ENCODE results near the gene ALS2.
"Not testable (repeated sequence)": the region's sequence is repeated elsewhere in the genome, so short reads cannot be mapped to it uniquely, and the experiment has no call there.

ALS2 gene

DNA sequence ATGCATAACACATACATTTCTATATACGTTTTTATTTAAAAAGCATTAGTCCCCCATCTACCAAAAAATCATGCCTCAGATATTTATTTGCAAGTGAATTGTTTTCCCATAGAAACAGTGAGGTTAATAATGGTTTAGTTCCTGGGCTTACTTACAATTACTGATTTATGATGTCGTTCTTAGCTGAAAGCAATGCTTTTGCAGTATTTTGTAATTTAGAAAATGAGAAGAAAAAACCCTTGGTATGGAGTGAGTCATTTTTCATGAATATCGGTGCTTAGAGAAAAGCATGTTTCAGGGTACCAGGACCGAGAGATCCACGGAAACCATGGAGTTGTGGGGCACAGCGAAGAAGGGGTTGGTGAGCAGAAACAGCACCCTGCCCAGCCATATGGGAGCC is 13.6 kb upstream of the ALS2 start:
- DNase-seq (ENCODE audit: low read depth), result no peak

DNA sequence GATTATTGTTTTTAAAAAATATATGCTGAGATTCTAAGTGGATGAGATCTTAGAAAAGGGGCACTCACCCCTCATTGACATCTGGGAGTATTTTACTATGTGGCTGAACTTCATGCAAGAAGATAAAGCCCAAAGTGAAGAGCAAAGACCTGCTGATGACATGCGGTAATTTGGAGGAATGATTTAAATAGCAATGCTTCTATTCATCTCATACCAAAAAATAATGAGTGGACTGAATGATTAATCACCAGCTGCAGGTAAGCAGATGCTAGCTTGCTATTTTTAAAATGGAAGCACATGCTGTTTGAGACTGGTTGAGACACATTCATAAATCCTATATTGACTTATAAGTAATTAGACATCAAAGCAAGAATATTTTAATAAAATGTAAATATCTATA is 12.9 kb upstream of the ALS2 start:
- DNase-seq (ENCODE audit: low read depth), result no peak

GRCh38 chr2:201790989-201791388 is 10.3 kb upstream of the ALS2 start:
- DNase-seq (ENCODE audit: low read depth), result no peak

DNA sequence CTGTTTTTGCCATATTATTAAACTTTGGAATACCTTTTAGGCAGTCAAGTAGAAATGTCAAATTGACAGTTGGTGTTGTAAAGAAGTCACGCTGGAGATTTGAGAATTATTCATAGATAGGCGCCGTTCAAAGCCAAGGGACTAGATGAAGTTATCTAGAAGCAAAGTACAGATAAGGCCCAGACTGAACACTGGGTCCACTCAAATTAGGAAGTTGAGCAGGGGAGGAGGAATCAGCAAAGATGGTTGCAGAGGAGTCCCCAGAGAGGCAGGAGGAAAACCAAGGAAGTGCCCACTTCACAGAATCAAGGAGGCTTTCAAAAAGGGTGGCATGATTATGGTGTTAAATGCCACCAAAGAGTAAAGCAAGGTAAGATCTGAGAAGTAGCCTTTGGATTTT is 9.6 kb upstream of the ALS2 start:
- no peak for DNase-seq (ENCODE audit: low read depth)

DNA sequence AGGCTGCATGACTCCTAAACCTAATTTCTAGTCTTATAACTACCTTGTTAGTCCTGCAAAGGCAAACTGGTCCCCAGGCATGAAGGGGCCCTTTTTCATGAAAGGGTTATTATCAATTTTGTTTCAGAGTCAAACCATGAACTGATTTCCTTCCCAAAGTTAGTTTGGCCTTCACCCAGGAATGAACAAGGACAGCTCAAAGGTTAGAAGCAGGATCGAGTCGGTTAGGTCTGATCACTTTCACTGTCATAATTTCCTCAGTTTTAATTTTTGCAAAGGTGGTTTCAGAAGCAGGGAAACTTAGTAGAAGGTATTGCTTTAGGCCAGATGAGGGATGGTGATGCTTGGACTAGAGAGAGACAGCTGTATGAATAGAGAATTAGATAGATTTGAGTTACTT is 8.7 kb upstream of the ALS2 start:
- no peak for DNase-seq (ENCODE audit: low read depth)

- DNase-seq (ENCODE audit: low read depth), result no peak
Measured at GRCh38 chr2:201788371-201788770, 7.6 kb upstream of the ALS2 start.

- no peak for DNase-seq (ENCODE audit: low read depth)
Measured at GRCh38 chr2:201786471-201786870, 5.7 kb upstream of the ALS2 start.

GRCh38 chr2:201785135-201785534 is 4.4 kb upstream of the ALS2 start:
- DNase-seq (ENCODE audit: low read depth), result no peak

- no peak for DNase-seq (ENCODE audit: low read depth)
Measured at GRCh38 chr2:201784563-201784962, 3.8 kb upstream of the ALS2 start.

GRCh38 chr2:201781557-201782051 is 871 bp upstream of the ALS2 start:
- DNase-seq (ENCODE audit: low read depth), result no peak

GRCh38 chr2:201779901-201780673 is 646 bp downstream of the ALS2 start:
- DNase-seq (ENCODE audit: low read depth), result no peak

DNA sequence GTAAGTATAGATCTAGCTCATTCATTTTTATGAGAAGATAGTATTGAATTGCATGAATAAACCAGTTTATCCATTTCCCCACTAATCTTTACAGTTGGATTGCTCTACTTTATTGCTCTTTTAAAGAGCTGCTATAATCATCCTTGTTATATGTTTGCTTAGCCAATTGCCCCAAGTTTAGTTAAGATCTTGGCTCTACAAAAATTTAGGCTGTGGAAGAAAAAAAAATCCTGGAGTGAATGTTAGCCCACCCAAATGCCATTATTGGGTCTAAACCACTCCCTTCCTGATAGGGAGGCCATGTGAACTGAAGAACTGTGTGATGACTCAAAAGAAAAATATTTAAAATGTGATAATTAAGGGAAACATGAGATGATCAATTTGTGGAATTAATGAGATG is 2.9 kb downstream of the ALS2 start:
- no peak for DNase-seq (ENCODE audit: low read depth)

GRCh38 chr2:201777043-201777442 is 3.7 kb downstream of the ALS2 start:
- no peak for DNase-seq (ENCODE audit: low read depth)

DNA sequence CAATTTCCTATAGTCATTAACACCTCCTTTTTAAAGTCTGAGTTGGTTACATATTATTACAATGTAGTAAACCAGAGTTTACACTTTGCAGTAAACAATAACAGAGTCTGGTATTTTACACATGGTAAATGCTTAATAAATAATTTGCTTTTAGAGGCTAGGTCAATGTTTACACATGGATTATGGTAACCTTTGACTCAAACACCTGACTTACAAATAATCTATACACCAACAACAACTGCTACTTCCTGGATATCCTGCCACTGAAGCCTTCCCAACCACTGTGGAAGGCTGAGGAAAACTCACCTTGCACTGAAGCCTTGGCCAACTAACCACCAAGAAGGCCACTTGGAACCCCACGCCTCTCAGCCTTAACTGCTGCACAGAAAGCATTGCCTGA is 5.4 kb downstream of the ALS2 start:
- DNase-seq (ENCODE audit: low read depth), result no peak

DNA sequence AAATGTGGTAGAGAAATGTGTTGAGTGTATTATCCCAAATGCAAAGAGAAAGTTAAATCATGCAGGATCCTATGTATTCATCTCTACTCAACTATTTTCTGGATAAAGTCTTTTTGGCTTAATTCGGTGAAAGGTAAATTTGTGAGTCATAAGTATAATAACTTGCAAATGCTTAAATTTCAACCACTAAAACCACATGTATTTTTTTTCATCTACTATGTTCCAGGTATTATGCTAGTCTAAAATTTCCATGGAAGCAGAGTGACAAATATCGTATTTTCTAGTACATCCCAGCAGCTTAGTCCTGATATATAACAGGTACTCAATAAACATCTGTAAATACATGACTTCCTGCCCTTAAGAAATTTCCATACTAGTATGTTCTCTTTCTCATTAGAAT is 6.2 kb downstream of the ALS2 start:
- no peak for DNase-seq (ENCODE audit: low read depth)

GRCh38 chr2:201773990-201774389 is 6.7 kb downstream of the ALS2 start:
- no peak for DNase-seq (ENCODE audit: low read depth)

DNA sequence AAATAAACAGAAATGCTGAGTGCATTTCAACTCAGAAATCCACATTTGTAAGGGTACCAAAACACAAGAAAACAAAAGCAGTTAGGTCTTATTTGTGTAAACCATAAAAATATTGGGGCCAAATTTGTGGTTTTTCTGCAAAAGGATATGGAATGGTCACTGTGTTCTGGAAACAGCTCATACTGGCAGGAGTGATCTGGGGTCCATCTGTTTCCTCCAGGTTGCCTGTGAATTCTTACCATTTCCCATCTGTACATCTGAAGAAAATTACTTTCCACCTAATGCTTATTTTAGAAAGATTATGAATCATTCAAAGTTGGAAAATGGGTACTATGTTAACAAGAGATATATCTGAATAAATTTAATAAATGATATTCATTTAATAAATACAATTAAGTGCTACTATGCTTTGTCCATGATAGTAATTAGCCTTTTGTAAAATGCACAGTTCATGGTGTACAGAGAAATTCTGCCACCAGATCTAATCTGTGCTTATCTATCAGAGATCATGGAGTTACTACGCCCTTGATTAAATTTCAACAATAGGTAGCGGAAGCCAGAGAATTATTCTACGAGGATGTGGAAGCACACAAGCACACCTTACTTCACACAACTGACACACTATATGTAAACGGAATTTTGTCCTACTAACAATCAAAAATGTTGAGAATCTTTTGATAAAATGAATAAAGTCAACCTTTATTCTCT is 10.9 kb downstream of the ALS2 start:
- no peak for DNase-seq (ENCODE audit: low read depth)

GRCh38 chr2:201768918-201769317 is 11.8 kb downstream of the ALS2 start:
- DNase-seq (ENCODE audit: low read depth), result no peak

GRCh38 chr2:201765799-201766198 is 14.9 kb downstream of the ALS2 start:
- DNase-seq (ENCODE audit: low read depth), result no peak

GRCh38 chr2:201764469-201764868 is 16.3 kb downstream of the ALS2 start:
- not testable (repeated sequence) for DNase-seq (ENCODE audit: low read depth)

DNA sequence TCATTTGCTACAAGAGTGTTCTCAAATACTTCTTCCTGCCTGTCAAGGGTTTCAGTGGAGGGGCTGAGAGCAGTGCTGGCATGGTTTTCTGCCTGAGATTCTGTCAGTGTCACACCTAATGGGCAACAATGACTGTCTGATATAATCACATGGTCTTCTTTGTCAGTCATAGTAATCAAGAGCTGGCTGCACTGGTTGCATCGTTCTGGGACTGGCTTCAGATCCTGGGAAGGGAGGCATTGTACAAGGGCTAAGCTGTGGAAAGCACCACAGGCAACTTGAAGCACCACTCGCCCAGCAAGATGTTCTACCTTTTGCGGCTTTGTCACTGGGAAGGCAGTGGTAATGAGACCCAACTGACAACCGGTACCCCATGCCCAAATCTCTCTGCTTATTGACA is 19.6 kb downstream of the ALS2 start:
- no peak for DNase-seq (ENCODE audit: low read depth)

GRCh38 chr2:201759567-201759966 is 21.2 kb downstream of the ALS2 start:
- DNase-seq (ENCODE audit: low read depth), result no peak

- DNase-seq (ENCODE audit: low read depth), result no peak
Measured at GRCh38 chr2:201758873-201759272, 21.9 kb downstream of the ALS2 start.

DNA sequence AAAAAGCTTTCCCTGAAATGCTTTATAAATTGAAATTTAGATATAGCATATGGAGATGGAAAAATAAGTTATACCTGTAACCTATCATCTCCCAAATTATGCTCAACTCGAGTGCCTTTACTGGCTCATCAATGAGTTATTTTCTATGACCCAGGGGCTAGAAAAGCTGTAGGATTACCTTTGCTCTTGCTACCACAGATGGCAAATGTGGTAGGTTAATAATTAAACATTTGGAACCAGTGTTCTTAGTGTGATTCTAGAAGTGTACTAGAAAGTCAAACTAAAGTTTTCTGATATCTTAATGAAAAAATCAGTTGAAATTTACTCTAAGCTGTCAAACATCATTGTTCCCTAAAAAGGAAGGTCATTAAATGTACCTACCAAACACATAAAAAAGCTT is 22.5 kb downstream of the ALS2 start:
- DNase-seq (ENCODE audit: low read depth), result no peak

All from GM04504 (cell line).